Mesendoderm (in vitro differentiated cells): Measurements from ENCODE around the gene MCFD2.

Experiments used
- DNase-seq: peaks from one replicate; pipeline ENCODE4 v3.0.0; 2013
- H2AK5ac ChIP-seq: 2 replicates; pipeline ENCODE4 v1.6.1; 2013; ENCODE audit warnings: low read length, inconsistent platforms
- H2BK120ac ChIP-seq: 2 replicates; pipeline ENCODE4 v1.6.1; 2013; ENCODE audit warnings: low read depth, mild to moderate bottlenecking, low read length, moderate library complexity, mixed read lengths
- H2BK15ac ChIP-seq: replicated peaks from 2 replicates; pipeline ENCODE4 v1.6.1; 2013; ENCODE audit warnings: low read depth, mild to moderate bottlenecking, moderate library complexity
- H2BK5ac ChIP-seq: 2 replicates; pipeline ENCODE4 v1.6.1; 2013; ENCODE audit warnings: low read length, inconsistent platforms
- H3K18ac ChIP-seq: 2 replicates; pipeline ENCODE4 v1.6.1; 2013; ENCODE audit warnings: mild to moderate bottlenecking, low read length, mixed read lengths
- H3K23ac ChIP-seq: one replicate; pipeline ENCODE4 v1.6.1; 2013; ENCODE audit warnings: low read length
- H3K27ac ChIP-seq: 2 replicates; pipeline ENCODE4 v1.5.1; 2013; ENCODE audit warnings: low read depth, mild to moderate bottlenecking, inconsistent platforms, low read length, moderate library complexity
- H3K27me3 ChIP-seq: 2 replicates; pipeline ENCODE4 v1.6.1; 2013; ENCODE audit warnings: low read length, control low read depth, mild to moderate bottlenecking, inconsistent platforms; ENCODE audit not compliant: insufficient read depth, poor library complexity
- H3K36me3 ChIP-seq: 2 replicates; pipeline ENCODE4 v1.6.1; 2013; ENCODE audit warnings: low read length, inconsistent platforms; ENCODE audit not compliant: control insufficient read depth, insufficient read depth
- H3K4ac ChIP-seq: one replicate; pipeline ENCODE4 v1.6.1; 2013; ENCODE audit warnings: low read depth, mild to moderate bottlenecking, low read length, moderate library complexity
- H3K4me1 ChIP-seq: 2 replicates; pipeline ENCODE4 v1.6.1; 2013; ENCODE audit warnings: low read depth, low read length, inconsistent platforms; ENCODE audit not compliant: control insufficient read depth
- H3K4me2 ChIP-seq: 2 replicates; pipeline ENCODE4 v1.6.1; 2013; ENCODE audit warnings: low read length
- H3K4me3 ChIP-seq: 2 replicates; pipeline ENCODE4 v1.5.1; 2013; ENCODE audit warnings: mild to moderate bottlenecking, low read length
- H3K56ac ChIP-seq: one replicate; pipeline ENCODE4 v1.6.1; 2013; ENCODE audit warnings: low read length
- H3K79me1 ChIP-seq: 2 replicates; pipeline ENCODE4 v1.6.1; 2013; ENCODE audit warnings: low read length, inconsistent platforms
- H3K79me2 ChIP-seq: 2 replicates; pipeline ENCODE4 v1.6.1; 2013; ENCODE audit warnings: mild to moderate bottlenecking, low read length; ENCODE audit not compliant: control insufficient read depth, insufficient read depth
- H3K9ac ChIP-seq: 2 replicates; pipeline ENCODE4 v1.6.1; 2013; ENCODE audit warnings: low read length, inconsistent platforms
- H4K5ac ChIP-seq: one replicate; pipeline ENCODE4 v1.6.1; 2013; ENCODE audit warnings: low read length
- H4K8ac ChIP-seq: one replicate; pipeline ENCODE4 v1.6.1; 2013; ENCODE audit warnings: low read depth, mild to moderate bottlenecking, control low read depth, low read length, moderate library complexity
- WGBS: extraction: QIAGEN DNeasy Blood & Tissue Kit; methylation state at CpG from one replicate; pipeline ENCODE4 v1.1.7; 2013; ENCODE audit warnings: low lambda C conversion rate, missing lambda C conversion rate; ENCODE audit not compliant: insufficient coverage; ENCODE audit errors: extremely low coverage; 5-methylcytosine and 5-hydroxymethylcytosine counted together

The MCFD2 gene

GRCh38 chr2:46960618-46961017 is 45.0 kb upstream of the MCFD2 start:
- Histone ChIP-seq H3K18ac (no peak overlapping the region), H2BK5ac (no peak overlapping the region), H3K36me3 (peaks cover 6% of the 10 kb centered on the region), H2BK120ac (no peak overlapping the region), H3K4me2 (no peak overlapping the region), H3K9ac (no peak overlapping the region), H3K23ac (no peak overlapping the region), H3K4me1 (no peaks in the 10 kb centered on the region), H3K4ac (no peak overlapping the region), H3K79me2 (no peaks in the 10 kb centered on the region), H3K4me3 (no peak overlapping the region), H4K8ac (no peak overlapping the region), H3K27me3 (no peaks in the 10 kb centered on the region), H2AK5ac (no peak overlapping the region), H3K79me1 (no peaks in the 10 kb centered on the region), H3K27ac (no peak overlapping the region), H2BK15ac (no peak overlapping the region), H4K5ac (no peak overlapping the region), H3K56ac (no peak overlapping the region)
- peak; percentile 22 for DNase-seq
- no CpG with 5 or more reads among the region's 2 CpGs for WGBS

GRCh38 chr2:46958431-46959017 is 42.9 kb upstream of the MCFD2 start:
- Histone ChIP-seq H3K27ac (no peak overlapping the region), H3K9ac (no peak overlapping the region), H3K36me3 (peaks cover 6% of the 10 kb centered on the region), H3K18ac (no peak overlapping the region), H3K4me3 (no peak overlapping the region), H3K4ac (no peak overlapping the region), H3K4me2 (no peak overlapping the region), H3K79me1 (no peaks in the 10 kb centered on the region), H2AK5ac (no peak overlapping the region), H3K4me1 (peaks cover 2% of the 10 kb centered on the region), H2BK5ac (no peak overlapping the region), H3K27me3 (no peaks in the 10 kb centered on the region), H4K5ac (no peak overlapping the region), H3K79me2 (no peaks in the 10 kb centered on the region), H3K56ac (no peak overlapping the region), H2BK15ac (no peak overlapping the region), H2BK120ac (no peak overlapping the region), H4K8ac (no peak overlapping the region), H3K23ac (no peak overlapping the region)
- no peak for DNase-seq
- WGBS: no CpG with 5 or more reads among the region's 17 CpGs

GRCh38 chr2:46956981-46957531 is 41.5 kb upstream of the MCFD2 start:
- Histone ChIP-seq H3K23ac (no peak overlapping the region), H3K36me3 (peaks cover 6% of the 10 kb centered on the region), H3K4me2 (no peak overlapping the region), H2BK5ac (no peak overlapping the region), H2BK120ac (no peak overlapping the region), H3K79me2 (no peaks in the 10 kb centered on the region), H3K9ac (no peak overlapping the region), H3K4ac (no peak overlapping the region), H3K79me1 (no peaks in the 10 kb centered on the region), H3K27ac (no peak overlapping the region), H4K8ac (no peak overlapping the region), H3K27me3 (no peaks in the 10 kb centered on the region), H3K56ac (no peak overlapping the region), H4K5ac (no peak overlapping the region), H2BK15ac (no peak overlapping the region), H2AK5ac (no peak overlapping the region), H3K18ac (no peak overlapping the region), H3K4me1 (peaks cover 2% of the 10 kb centered on the region), H3K4me3 (no peak overlapping the region)
- WGBS: no CpG with 5 or more reads among the region's 10 CpGs
- DNase-seq: no peak

GRCh38 chr2:46955764-46956163 is 40.2 kb upstream of the MCFD2 start:
- no peak overlapping the region for H3K4me2 ChIP-seq
- peaks cover 7% of the 10 kb centered on the region for H3K36me3 ChIP-seq
- peaks cover 2% of the 10 kb centered on the region for H3K4me1 ChIP-seq
- no peak overlapping the region for H4K8ac ChIP-seq
- H3K79me2 ChIP-seq: no peaks in the 10 kb centered on the region
- H2BK5ac ChIP-seq: no peak overlapping the region
- H3K18ac ChIP-seq: no peak overlapping the region
- H3K56ac ChIP-seq: peak overlapping the region; percentile 25
- H3K23ac ChIP-seq: no peak overlapping the region
- no peaks in the 10 kb centered on the region for H3K27me3 ChIP-seq
- no peaks in the 10 kb centered on the region for H3K79me1 ChIP-seq
- H2BK120ac ChIP-seq: no peak overlapping the region
- no peak overlapping the region for H4K5ac ChIP-seq
- peak overlapping the region; percentile 36 for H3K27ac ChIP-seq
- H2BK15ac ChIP-seq: no peak overlapping the region
- no peak overlapping the region for H3K9ac ChIP-seq
- H3K4ac ChIP-seq: no peak overlapping the region
- H3K4me3 ChIP-seq: no peak overlapping the region
- no CpG with 5 or more reads among the region's 4 CpGs for WGBS
- no peak overlapping the region for H2AK5ac ChIP-seq
- DNase-seq: no peak

- no peak overlapping the region for H4K8ac ChIP-seq
- no peaks in the 10 kb centered on the region for H3K79me2 ChIP-seq
- no peaks in the 10 kb centered on the region for H3K79me1 ChIP-seq
- H3K56ac ChIP-seq: peak overlapping the region; percentile 34
- no peak overlapping the region for H2BK5ac ChIP-seq
- no peak overlapping the region for H3K4me3 ChIP-seq
- H3K27me3 ChIP-seq: no peaks in the 10 kb centered on the region
- no peak overlapping the region for H4K5ac ChIP-seq
- WGBS: no CpG with 5 or more reads among the region's 9 CpGs
- H3K36me3 ChIP-seq: peaks cover 7% of the 10 kb centered on the region
- H2BK15ac ChIP-seq: no peak overlapping the region
- H3K9ac ChIP-seq: no peak overlapping the region
- H2AK5ac ChIP-seq: no peak overlapping the region
- peak overlapping the region; percentile 36 for H3K27ac ChIP-seq
- peaks cover 2% of the 10 kb centered on the region for H3K4me1 ChIP-seq
- H3K18ac ChIP-seq: no peak overlapping the region
- no peak overlapping the region for H3K4me2 ChIP-seq
- H3K4ac ChIP-seq: no peak overlapping the region
- DNase-seq: peak; percentile 91
- no peak overlapping the region for H3K23ac ChIP-seq
- H2BK120ac ChIP-seq: no peak overlapping the region
These were observed 39.5 kb upstream of the MCFD2 start for GRCh38 chr2:46954951-46955571.
